Osteocyte (in vitro differentiated cells): ENCODE results near the gene CAPZA2. TPM values are rescaled to one million over a fixed set of nuclear protein-coding genes. Genes with fewer than 3 reads are reported as not detected.
A peak's percentile ranks its signal among the peaks of the same experiment; 100 is the strongest.
"Not testable (repeated sequence)": the region's sequence is repeated elsewhere in the genome, so short reads cannot be mapped to it uniquely, and the experiment has no call there.

Experiments
- DNase-seq: peaks from one replicate; pipeline ENCODE4 v3.0.0; 2021; ENCODE audit warnings: mixed read lengths; ENCODE audit not compliant: unreplicated experiment; ENCODE audit errors: extremely low spot score
- H3K27ac Mint-ChIP-seq: one replicate; pipeline ENCODE4 v1.8.0; 2021; ENCODE audit warnings: mild to moderate bottlenecking, mixed read lengths; ENCODE audit not compliant: unreplicated experiment
- H3K27me3 Mint-ChIP-seq: one replicate; pipeline ENCODE4 v1.8.0; 2021; ENCODE audit warnings: mixed read lengths; ENCODE audit not compliant: unreplicated experiment
- H3K36me3 Mint-ChIP-seq: one replicate; pipeline ENCODE4 v1.8.0; 2021; ENCODE audit warnings: mixed read lengths; ENCODE audit not compliant: unreplicated experiment
- H3K4me1 Mint-ChIP-seq: one replicate; pipeline ENCODE4 v1.8.0; 2021; ENCODE audit warnings: mixed read lengths; ENCODE audit not compliant: unreplicated experiment
- H3K4me3 Mint-ChIP-seq: one replicate; pipeline ENCODE4 v1.8.0; 2021; ENCODE audit warnings: mild to moderate bottlenecking, moderate library complexity, mixed read lengths; ENCODE audit not compliant: unreplicated experiment
- H3K9me3 Mint-ChIP-seq: one replicate; pipeline ENCODE4 v1.8.0; 2021; ENCODE audit warnings: mixed read lengths; ENCODE audit not compliant: unreplicated experiment
- total RNA-seq: library from RNA; stranded (reverse); gene quantifications from 2 replicates; pipeline ENCODE4 v1.2.1, GENCODE V29; 2021
- TF ChIP-seq, protein P1 (sequence below): fragments of 200-600 bp; sonication (generic); IDR thresholded peaks from 2 replicates; pipeline ENCODE4 v1.5.0; 2021; ENCODE audit warnings: antibody characterized with exemption, mild to moderate bottlenecking, moderate library complexity

CAPZA2 gene
- total RNA-seq, 1 donor from 2014 or later: 194 TPM

DNA sequence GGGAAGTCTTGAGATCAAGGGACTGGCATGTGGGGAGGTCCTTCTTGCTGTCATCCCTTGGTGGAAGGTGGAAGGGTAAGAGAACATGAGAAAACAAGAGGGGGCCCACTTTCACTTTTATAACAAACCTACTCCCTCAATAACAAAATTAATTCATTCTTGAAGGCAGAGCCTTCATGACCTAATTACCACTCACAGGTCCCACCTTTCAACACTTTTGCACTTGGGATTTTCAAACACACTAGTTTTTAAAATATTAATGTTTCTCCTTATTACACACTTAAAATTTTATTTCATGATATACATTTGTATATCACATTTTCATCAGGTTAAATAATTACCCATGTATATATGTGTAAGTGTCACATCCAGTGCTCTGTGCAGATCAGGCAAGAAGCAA is 93.0 kb downstream of the CAPZA2 start:
- H3K27me3 Mint-ChIP-seq: no peaks in the 10 kb centered on the region
- peak overlapping the region; percentile 90 for H3K4me3 Mint-ChIP-seq
- TF ChIP-seq, protein P1, sequence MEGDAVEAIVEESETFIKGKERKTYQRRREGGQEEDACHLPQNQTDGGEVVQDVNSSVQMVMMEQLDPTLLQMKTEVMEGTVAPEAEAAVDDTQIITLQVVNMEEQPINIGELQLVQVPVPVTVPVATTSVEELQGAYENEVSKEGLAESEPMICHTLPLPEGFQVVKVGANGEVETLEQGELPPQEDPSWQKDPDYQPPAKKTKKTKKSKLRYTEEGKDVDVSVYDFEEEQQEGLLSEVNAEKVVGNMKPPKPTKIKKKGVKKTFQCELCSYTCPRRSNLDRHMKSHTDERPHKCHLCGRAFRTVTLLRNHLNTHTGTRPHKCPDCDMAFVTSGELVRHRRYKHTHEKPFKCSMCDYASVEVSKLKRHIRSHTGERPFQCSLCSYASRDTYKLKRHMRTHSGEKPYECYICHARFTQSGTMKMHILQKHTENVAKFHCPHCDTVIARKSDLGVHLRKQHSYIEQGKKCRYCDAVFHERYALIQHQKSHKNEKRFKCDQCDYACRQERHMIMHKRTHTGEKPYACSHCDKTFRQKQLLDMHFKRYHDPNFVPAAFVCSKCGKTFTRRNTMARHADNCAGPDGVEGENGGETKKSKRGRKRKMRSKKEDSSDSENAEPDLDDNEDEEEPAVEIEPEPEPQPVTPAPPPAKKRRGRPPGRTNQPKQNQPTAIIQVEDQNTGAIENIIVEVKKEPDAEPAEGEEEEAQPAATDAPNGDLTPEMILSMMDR: no peak
- H3K9me3 Mint-ChIP-seq: no peaks in the 10 kb centered on the region
- no peak for DNase-seq
- peak overlapping the region; percentile 96 for H3K27ac Mint-ChIP-seq
- H3K36me3 Mint-ChIP-seq: peaks cover 2% of the 10 kb centered on the region
- H3K4me1 Mint-ChIP-seq: peaks cover 38% of the 10 kb centered on the region

DNA sequence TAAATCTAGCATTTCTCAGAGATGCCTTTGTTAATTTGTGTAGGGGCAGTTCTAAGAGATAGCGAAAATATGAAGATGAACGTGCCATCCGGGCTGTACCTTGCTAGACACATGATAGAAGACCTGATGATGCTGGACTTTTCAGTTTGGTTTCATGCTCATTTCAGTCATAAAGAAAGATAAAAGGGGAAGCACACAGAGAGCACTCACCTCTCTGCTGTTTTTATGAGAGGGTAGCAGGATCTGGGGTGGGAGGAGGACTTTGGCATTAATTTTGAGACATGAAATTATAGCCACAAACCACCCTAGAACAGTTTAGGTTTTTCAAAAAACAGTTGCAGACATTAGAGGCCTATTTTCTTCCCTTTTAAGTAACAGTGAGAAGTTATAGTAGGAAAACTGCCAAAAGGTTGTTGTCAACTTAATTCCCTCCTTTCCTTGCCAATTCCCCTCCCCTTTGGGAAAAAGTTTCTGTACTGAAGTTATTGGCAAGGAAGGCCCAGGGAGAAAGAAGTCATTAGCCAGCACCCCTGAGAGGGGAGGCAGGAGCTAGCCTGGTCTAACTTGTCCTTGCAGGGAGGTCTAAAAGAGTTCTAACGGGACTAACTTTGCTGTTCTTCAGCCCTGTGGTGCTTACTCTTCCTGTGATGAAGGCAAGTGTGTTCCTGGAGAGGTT is 93.6 kb downstream of the CAPZA2 start:
- no peaks in the 10 kb centered on the region for H3K9me3 Mint-ChIP-seq
- H3K4me3 Mint-ChIP-seq: no peak overlapping the region
- peaks cover 38% of the 10 kb centered on the region for H3K4me1 Mint-ChIP-seq
- H3K36me3 Mint-ChIP-seq: peaks cover 2% of the 10 kb centered on the region
- H3K27ac Mint-ChIP-seq: peak overlapping the region; percentile 8
- TF ChIP-seq, protein P1: no peak
- no peak for DNase-seq
- H3K27me3 Mint-ChIP-seq: no peaks in the 10 kb centered on the region

DNA sequence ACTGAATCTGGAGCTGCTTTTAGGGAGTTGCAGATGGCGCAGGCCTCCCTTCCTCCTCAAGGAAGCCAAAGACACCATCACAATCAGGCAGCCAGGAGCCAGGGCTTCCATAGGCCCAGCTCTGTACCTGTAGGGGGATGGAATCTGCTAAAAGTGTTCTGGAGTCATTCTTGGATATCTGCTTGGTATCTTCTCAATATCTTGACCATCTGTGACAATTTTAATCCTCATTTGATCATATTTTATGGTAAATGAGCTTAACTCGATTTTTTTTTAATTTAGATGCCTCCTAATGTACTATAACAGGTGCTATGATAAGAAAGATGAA is 94.1 kb downstream of the CAPZA2 start:
- TF ChIP-seq, protein P1: no peak
- DNase-seq: no peak
- no peaks in the 10 kb centered on the region for H3K9me3 Mint-ChIP-seq
- no peak overlapping the region for H3K27ac Mint-ChIP-seq
- H3K4me3 Mint-ChIP-seq: no peak overlapping the region
- no peaks in the 10 kb centered on the region for H3K27me3 Mint-ChIP-seq
- peaks cover 2% of the 10 kb centered on the region for H3K36me3 Mint-ChIP-seq
- peaks cover 38% of the 10 kb centered on the region for H3K4me1 Mint-ChIP-seq

DNA sequence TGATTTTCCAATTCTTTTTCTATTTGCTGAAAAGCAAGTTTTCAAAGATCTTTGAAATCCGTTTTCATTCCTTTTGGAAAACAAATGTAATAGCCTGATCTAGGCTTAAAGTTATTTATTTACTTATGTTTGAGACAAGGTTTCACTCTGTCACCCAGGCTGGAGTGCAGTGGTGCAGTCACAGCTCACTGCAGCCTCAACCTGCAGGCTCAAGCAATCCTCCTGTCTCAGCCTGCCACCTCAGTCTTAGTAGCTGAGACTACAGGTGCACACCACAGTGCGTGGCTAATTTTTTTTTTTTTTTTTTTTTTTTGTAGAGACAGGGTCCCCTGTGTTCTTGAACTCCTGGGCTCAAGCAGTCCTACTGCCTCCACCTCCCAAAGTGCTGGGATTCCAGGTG is 95.5 kb downstream of the CAPZA2 start:
- TF ChIP-seq, protein P1: no peak
- H3K27me3 Mint-ChIP-seq: no peaks in the 10 kb centered on the region
- peaks cover 27% of the 10 kb centered on the region for H3K4me1 Mint-ChIP-seq
- H3K36me3 Mint-ChIP-seq: peaks cover 2% of the 10 kb centered on the region
- no peaks in the 10 kb centered on the region for H3K9me3 Mint-ChIP-seq
- no peak overlapping the region for H3K4me3 Mint-ChIP-seq
- no peak for DNase-seq
- no peak overlapping the region for H3K27ac Mint-ChIP-seq

DNA sequence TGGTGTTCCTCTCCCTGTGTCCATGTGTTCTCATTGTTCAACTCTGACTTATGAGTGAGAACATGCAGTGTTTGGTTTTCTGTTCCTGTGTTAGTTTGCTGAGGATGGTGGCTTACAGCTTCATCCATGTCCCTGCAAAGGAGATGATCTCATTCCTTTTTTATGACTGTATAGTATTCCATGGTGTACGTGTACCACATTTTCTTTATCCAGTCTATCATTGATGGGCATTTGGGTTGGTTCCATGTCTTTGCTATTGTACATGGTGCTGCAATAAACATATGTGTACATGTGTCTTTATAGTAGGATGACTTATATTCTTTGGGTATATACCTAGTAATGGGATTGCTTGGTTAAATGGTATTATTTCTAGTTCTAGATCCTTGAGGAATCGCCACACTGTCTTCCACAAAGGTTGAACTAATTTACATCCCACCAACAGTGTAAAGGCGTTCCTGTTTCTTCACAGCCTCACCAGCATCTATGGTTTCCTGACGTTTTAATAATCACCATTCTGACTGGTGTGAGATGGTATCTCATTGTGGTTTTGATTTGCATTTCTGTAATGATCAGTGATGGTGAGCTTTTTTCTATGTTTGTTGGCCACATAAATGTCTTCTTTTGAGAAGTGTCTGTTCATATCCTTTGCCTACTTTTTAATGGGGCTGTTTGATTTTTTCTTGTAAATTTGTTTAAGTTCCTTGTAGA is 99.7 kb downstream of the CAPZA2 start:
- not testable (repeated sequence) for H3K27ac Mint-ChIP-seq, H3K4me1 Mint-ChIP-seq, H3K36me3 Mint-ChIP-seq, DNase-seq, H3K9me3 Mint-ChIP-seq, H3K27me3 Mint-ChIP-seq, H3K4me3 Mint-ChIP-seq
